GM12878 (cell line): ENCODE data around the gene NAA60. TPM values are rescaled to one million over a fixed set of nuclear protein-coding genes. Genes with fewer than 3 reads are reported as not detected.

Experiments
- ATAC-seq: fragments of 200-7000 bp; cut with Tn5 transposase; 3 replicates; pipeline ENCODE4 v1.9.1; 2020; ENCODE audit warnings: mild to moderate bottlenecking, moderate library complexity
- BruUV-seq: library from RNA; stranded (reverse); fragments of 400-500 nt; replicated peaks from 2 replicates; lab custom pipeline; 2021; lab: Mats Ljungman, UMichigan
- CTCF ChIA-PET: fragments of 300-600 bp; sonication (Branson Sonifier 250); formaldehyde crosslinking; extraction: SDS; loops from one replicate; lab custom pipeline; 2021; ENCODE audit warnings: inconsistent platforms; lab: Yijun Ruan, JAX
- POLR2A ChIA-PET: fragments of 350-600 bp; formaldehyde crosslinking; extraction: SDS; loops from one replicate; lab custom pipeline; 2021; ENCODE audit warnings: inconsistent platforms; lab: Charles Lee
- RAD21 ChIA-PET: fragments of 300-600 bp; sonication (Branson Sonifier 250); formaldehyde crosslinking; loops from one replicate; lab custom pipeline; 2023; ENCODE audit warnings: antibody characterized with exemption; ENCODE audit not compliant: unreplicated experiment; lab: Charles Lee
- SMC1A ChIA-PET: fragments of 300-600 bp; sonication (Branson Sonifier 250); formaldehyde crosslinking; loops from one replicate; lab custom pipeline; 2023; ENCODE audit not compliant: unreplicated experiment, uncharacterized antibody; lab: Charles Lee
- DNase-seq: peaks from one replicate; pipeline ENCODE4 v3.0.0-alpha.2; 2011; ENCODE audit warnings: low read depth, low spot score
- FAIRE-seq: peaks from 3 replicates; lab custom pipeline; 2011; peaks lifted over from hg19 to GRCh38; lab: Jason Lieb, UNC
- H2AFZ ChIP-seq: 2 replicates; pipeline ENCODE4 v1.6.0; 2011; ENCODE audit warnings: low read depth, low read length, control low read depth; ENCODE audit not compliant: control insufficient read depth
- H3K27ac ChIP-seq: 2 replicates; pipeline ENCODE4 v1.5.1; 2011; ENCODE audit warnings: control low read depth; ENCODE audit not compliant: control insufficient read depth, insufficient read depth
- H3K27me3 ChIP-seq, 2 experiments: replicated peaks in 1 of 2; 2 replicates each; pipeline versions ENCODE4 v1.6.0 to v1.6.1; 2011; ENCODE audit warnings: low read length in 1 of 2; ENCODE audit not compliant: control insufficient read depth in 2 of 2, insufficient read depth in 2 of 2
- H3K36me3 ChIP-seq, 2 experiments: 2 replicates each; pipeline ENCODE4 v1.5.1; 2011; ENCODE audit warnings: low read length in 1 of 2; ENCODE audit not compliant: control insufficient read depth in 2 of 2, insufficient read depth in 2 of 2
- H3K4me1 ChIP-seq: 2 replicates; pipeline ENCODE4 v1.6.1; 2011; ENCODE audit warnings: mild to moderate bottlenecking, low read length, moderate library complexity, mixed read lengths; ENCODE audit not compliant: control insufficient read depth, insufficient read depth
- H3K4me2 ChIP-seq: 2 replicates; pipeline ENCODE4 v1.6.0; 2011; ENCODE audit warnings: control low read depth; ENCODE audit not compliant: control insufficient read depth, insufficient read depth
- H3K4me3 ChIP-seq: fragments of 200-600 bp; sonication (generic); 2 replicates; pipeline ENCODE4 v1.5.1; 2016
- H3K79me2 ChIP-seq: 2 replicates; pipeline ENCODE4 v1.6.0; 2011; ENCODE audit warnings: low read length; ENCODE audit not compliant: control insufficient read depth, insufficient read depth
- H3K9ac ChIP-seq: 2 replicates; pipeline ENCODE4 v1.8.0; 2011; ENCODE audit warnings: low read length, control low read depth, mixed read lengths; ENCODE audit not compliant: control insufficient read depth, insufficient read depth
- H3K9me3 ChIP-seq: replicated peaks from 3 replicates; pipeline ENCODE4 v1.5.1; 2011; ENCODE audit warnings: mild to moderate bottlenecking, low read length; ENCODE audit not compliant: control insufficient read depth, insufficient read depth
- H4K20me1 ChIP-seq: 2 replicates; pipeline ENCODE4 v1.6.0; 2011; ENCODE audit not compliant: control insufficient read depth, insufficient read depth
- BHLHE40 ChIP-seq, 2 experiments: fragments of 450-650 bp in 1 of 2; IDR thresholded peaks; 2 replicates each; pipeline ENCODE4 v1.6.1; 2011 to 2017; ENCODE audit warnings: low read depth in 2 of 2, borderline replicate concordance in 1 of 2, improper control_type of control experiment in 1 of 2, low read length in 1 of 2, mild to moderate bottlenecking in 1 of 2
- BRCA1 ChIP-seq: IDR thresholded peaks from 2 replicates; pipeline ENCODE4 v1.6.1; 2011; ENCODE audit warnings: low read depth, low read length, improper control_type of control experiment
- CREM ChIP-seq: IDR thresholded peaks from 2 replicates; pipeline ENCODE4 v1.6.1; 2014; ENCODE audit warnings: antibody characterized with exemption, low read depth
- SIN3A ChIP-seq: IDR thresholded peaks from 2 replicates; pipeline ENCODE4 v1.6.1; 2012; ENCODE audit warnings: low read depth, low read length, improper control_type of control experiment
- TBL1XR1 ChIP-seq: IDR thresholded peaks from 2 replicates; pipeline ENCODE4 v1.6.1; 2012; ENCODE audit warnings: low read depth, low read length, improper control_type of control experiment
- WGBS: methylation state at CpG from one replicate; pipeline ENCODE4 v1.1.6; 2016; ENCODE audit warnings: low lambda C conversion rate; ENCODE audit not compliant: insufficient replicate concordance, insufficient coverage; ENCODE audit errors: missing lambda C conversion rate; 5-methylcytosine and 5-hydroxymethylcytosine counted together
- in situ Hi-C: fragments of 300-500 bp; cut with MboI; formaldehyde crosslinking; loops from 9 replicates; pipeline ENCODE4 v1.14.3; 2018; ENCODE audit warnings: mixed read lengths
- intact Hi-C: fragments of 100-400 bp; cut with micrococcal nuclease; formaldehyde crosslinking; loops from one replicate; pipeline ENCODE4 v1.14.2; 2022; ENCODE audit not compliant: unreplicated experiment
- polyA plus RNA-seq, 11 experiments: library from polyadenylated mRNA; depleted of rRNA in 4 of 11; unstranded in 6 of 11; stranded (reverse) in 5 of 11; fragments of >200 nt; fragmentation: Nextera tagmentation in 4 of 11; fragmentation: Illumina TruSeq in 1 of 11; extraction: Ambion mirVana in 4 of 11; extraction: Trizol in 1 of 11; gene quantifications; 1 replicate in 1 of 11; 2 replicates in 10 of 11; pipeline versions ENCODE4 v1.2.1 to v1.2.3, GENCODE V29; 2011 to 2016; ENCODE audit warnings: inconsistent platforms in 2 of 11, missing spikeins in 2 of 11, low read depth in 1 of 11
- total RNA-seq, 4 experiments: library from RNA; depleted of rRNA in 3 of 4; stranded (reverse); fragments of >200 nt in 3 of 4; fragmentation: Illumina TruSeq in 1 of 4; extraction: Trizol in 1 of 4; gene quantifications; 2 replicates each; pipeline versions ENCODE4 v1.2.1 to v1.2.3, GENCODE V29; 2013 to 2021
- TF ChIP-seq, protein P1 (sequence below): fragments of 450-650 bp; IDR thresholded peaks from 2 replicates; pipeline ENCODE4 v1.6.1; 2014; ENCODE audit warnings: mild to moderate bottlenecking
- TF ChIP-seq, protein P2 (sequence below): IDR thresholded peaks from 2 replicates; pipeline ENCODE4 v1.6.1; 2012; ENCODE audit warnings: improper control_type of control experiment, low read depth, low read length; ENCODE audit not compliant: insufficient replicate concordance
- TF ChIP-seq, protein P3 (sequence below): fragments of 450-650 bp; IDR thresholded peaks from 2 replicates; pipeline ENCODE4 v1.6.1; 2017; ENCODE audit warnings: borderline replicate concordance

Gene NAA60
- total and polyA plus RNA-seq, 10 of the 15 experiments (the other 5 are each of a cell fraction or from before 2014, with no cell fraction given): 6.2 to 43.1 (median 34.6) TPM

DNA sequence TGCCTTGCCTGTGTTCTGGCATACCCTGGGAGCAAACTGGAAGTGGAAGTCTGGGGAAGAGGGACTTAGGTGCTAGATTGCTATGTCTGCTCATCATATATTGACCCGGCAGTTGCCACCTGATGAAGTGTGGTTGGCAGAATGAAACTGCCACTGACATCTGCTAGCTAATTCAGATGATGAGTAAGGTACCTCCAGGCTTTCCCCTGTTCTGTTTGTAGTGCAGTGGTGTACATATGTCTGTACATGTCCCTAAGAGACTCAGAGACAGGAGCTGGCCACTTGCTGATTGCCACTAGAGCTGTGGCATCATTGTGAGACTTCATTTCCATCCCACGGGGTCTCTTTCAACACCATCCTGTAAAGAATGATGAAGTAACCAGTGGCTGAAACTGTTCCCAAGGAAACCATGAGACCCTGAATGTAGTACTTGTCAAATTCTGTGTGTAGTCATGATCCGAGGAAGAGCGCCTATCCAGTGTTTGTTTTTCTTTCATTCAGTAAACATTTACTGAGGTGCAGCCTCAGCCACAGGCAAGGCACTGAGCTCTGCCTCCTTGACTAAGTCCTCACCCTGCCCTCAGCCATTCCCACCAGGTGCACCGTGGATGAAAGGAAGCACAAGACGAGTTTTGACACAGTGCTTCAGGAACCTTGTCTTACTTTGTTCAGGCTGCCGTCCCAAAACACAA is 70.6 kb downstream of the NAA60 start:
- Histone ChIP-seq H3K27ac (no peak overlapping the region), H3K36me3 (peaks cover 0 to 3% of the 10 kb centered on the region in 2 experiments; a peak in 2 of 4 replicates)
- WGBS: 41% methylated on average over 7 of the region's 7 CpGs
- no peak for TF ChIP-seq BHLHE40 (IDR thresholded peaks at IDR 0.05; ENCODE audit: borderline replicate concordance in 1 of 2, low read depth in 2 of 2, low read length in 1 of 2)
- TF ChIP-seq, protein P1, sequence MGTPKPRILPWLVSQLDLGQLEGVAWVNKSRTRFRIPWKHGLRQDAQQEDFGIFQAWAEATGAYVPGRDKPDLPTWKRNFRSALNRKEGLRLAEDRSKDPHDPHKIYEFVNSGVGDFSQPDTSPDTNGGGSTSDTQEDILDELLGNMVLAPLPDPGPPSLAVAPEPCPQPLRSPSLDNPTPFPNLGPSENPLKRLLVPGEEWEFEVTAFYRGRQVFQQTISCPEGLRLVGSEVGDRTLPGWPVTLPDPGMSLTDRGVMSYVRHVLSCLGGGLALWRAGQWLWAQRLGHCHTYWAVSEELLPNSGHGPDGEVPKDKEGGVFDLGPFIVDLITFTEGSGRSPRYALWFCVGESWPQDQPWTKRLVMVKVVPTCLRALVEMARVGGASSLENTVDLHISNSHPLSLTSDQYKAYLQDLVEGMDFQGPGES: no peak
- TF ChIP-seq SIN3A: no peak
- TF ChIP-seq, all 136 proteins: peak for 0
- no TSS peak for BruUV-seq
- H3K9me3 ChIP-seq: no peaks in the 10 kb centered on the region
- no peaks in the 10 kb centered on the region for H4K20me1 ChIP-seq
- intact Hi-C loops: no loop called here
- no peak overlapping the region for H3K4me3 ChIP-seq
- no peaks in the 10 kb centered on the region for H3K79me2 ChIP-seq
- H3K4me2 ChIP-seq: no peak overlapping the region
- no peak overlapping the region for H3K9ac ChIP-seq
- no peaks in the 10 kb centered on the region for H3K27me3 ChIP-seq
- H3K4me1 ChIP-seq: peaks cover 10% of the 10 kb centered on the region
- ChIA-PET RAD21 (no interaction called here), CTCF (interaction anchor here (1.0 to 1.1 kb wide), 2 partner anchors 12 to 108 kb away, joined by 3 to 4 read pairs; no protein-coding TSS in a partner anchor), SMC1A (no interaction called here), POLR2A (interaction anchor here (0.6 to 1.0 kb wide), 2 partner anchors 8 to 436 kb away, joined by 4 to 7 read pairs; no protein-coding TSS in a partner anchor)
- DNase-seq (no peak), ATAC-seq (peak; percentile 47), FAIRE-seq (no peak)
- in situ Hi-C loops: no loop called here
- no peak overlapping the region for H2AFZ ChIP-seq

DNA sequence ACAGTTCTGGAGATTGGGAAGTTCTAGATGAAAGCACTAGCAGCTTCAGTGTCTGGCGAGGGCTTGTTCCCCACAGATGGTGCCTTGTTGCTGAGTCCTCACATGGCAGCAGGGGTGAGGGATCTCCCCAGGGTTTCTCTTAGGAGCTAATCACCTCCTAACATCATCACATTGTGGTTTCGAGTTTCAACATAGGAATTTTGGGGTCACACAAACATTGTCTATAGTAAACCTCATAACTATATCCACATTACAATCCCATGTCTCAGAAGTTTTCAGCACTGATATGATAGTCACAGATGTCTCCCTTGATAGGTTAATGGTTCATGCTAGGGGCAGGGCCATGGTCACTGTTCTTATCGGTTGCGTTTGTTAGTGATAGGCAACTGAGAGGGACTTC is 71.1 kb downstream of the NAA60 start:
- POLR2A ChIA-PET: interaction anchor here (1.0 kb wide), 1 partner anchor 9 kb away, joined by 4 read pairs; no protein-coding TSS in a partner anchor
- Histone ChIP-seq H2AFZ (no peak overlapping the region), H3K9ac (no peak overlapping the region), H3K4me2 (no peak overlapping the region), H3K79me2 (no peaks in the 10 kb centered on the region), H3K4me3 (no peak overlapping the region), H3K27ac (no peak overlapping the region), H3K36me3 (peaks cover 0 to 3% of the 10 kb centered on the region in 2 experiments; a peak in 2 of 4 replicates), H4K20me1 (no peaks in the 10 kb centered on the region), H3K27me3 (no peaks in the 10 kb centered on the region), H3K9me3 (no peaks in the 10 kb centered on the region), H3K4me1 (peaks cover 4% of the 10 kb centered on the region)
- DNase-seq (no peak), FAIRE-seq (no peak), ATAC-seq (no peak)
- in situ Hi-C loops (no loop called here), intact Hi-C loops (no loop called here)
- RAD21 ChIA-PET: no interaction called here
- 98% methylated on average over 4 of the region's 4 CpGs for WGBS
- no TSS peak for BruUV-seq
- SMC1A ChIA-PET: no interaction called here
- CTCF ChIA-PET: interaction anchor here (1.0 to 1.1 kb wide), 2 partner anchors 11 to 108 kb away, joined by 3 to 4 read pairs; no protein-coding TSS in a partner anchor
- TF ChIP-seq TBL1XR1 (no peak), BRCA1 (no peak), CREM (no peak)
- TF ChIP-seq, protein P2, sequence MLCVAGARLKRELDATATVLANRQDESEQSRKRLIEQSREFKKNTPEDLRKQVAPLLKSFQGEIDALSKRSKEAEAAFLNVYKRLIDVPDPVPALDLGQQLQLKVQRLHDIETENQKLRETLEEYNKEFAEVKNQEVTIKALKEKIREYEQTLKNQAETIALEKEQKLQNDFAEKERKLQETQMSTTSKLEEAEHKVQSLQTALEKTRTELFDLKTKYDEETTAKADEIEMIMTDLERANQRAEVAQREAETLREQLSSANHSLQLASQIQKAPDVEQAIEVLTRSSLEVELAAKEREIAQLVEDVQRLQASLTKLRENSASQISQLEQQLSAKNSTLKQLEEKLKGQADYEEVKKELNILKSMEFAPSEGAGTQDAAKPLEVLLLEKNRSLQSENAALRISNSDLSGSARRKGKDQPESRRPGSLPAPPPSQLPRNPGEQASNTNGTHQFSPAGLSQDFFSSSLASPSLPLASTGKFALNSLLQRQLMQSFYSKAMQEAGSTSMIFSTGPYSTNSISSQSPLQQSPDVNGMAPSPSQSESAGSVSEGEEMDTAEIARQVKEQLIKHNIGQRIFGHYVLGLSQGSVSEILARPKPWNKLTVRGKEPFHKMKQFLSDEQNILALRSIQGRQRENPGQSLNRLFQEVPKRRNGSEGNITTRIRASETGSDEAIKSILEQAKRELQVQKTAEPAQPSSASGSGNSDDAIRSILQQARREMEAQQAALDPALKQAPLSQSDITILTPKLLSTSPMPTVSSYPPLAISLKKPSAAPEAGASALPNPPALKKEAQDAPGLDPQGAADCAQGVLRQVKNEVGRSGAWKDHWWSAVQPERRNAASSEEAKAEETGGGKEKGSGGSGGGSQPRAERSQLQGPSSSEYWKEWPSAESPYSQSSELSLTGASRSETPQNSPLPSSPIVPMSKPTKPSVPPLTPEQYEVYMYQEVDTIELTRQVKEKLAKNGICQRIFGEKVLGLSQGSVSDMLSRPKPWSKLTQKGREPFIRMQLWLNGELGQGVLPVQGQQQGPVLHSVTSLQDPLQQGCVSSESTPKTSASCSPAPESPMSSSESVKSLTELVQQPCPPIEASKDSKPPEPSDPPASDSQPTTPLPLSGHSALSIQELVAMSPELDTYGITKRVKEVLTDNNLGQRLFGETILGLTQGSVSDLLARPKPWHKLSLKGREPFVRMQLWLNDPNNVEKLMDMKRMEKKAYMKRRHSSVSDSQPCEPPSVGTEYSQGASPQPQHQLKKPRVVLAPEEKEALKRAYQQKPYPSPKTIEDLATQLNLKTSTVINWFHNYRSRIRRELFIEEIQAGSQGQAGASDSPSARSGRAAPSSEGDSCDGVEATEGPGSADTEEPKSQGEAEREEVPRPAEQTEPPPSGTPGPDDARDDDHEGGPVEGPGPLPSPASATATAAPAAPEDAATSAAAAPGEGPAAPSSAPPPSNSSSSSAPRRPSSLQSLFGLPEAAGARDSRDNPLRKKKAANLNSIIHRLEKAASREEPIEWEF: no peak
- TF ChIP-seq, protein P3, sequence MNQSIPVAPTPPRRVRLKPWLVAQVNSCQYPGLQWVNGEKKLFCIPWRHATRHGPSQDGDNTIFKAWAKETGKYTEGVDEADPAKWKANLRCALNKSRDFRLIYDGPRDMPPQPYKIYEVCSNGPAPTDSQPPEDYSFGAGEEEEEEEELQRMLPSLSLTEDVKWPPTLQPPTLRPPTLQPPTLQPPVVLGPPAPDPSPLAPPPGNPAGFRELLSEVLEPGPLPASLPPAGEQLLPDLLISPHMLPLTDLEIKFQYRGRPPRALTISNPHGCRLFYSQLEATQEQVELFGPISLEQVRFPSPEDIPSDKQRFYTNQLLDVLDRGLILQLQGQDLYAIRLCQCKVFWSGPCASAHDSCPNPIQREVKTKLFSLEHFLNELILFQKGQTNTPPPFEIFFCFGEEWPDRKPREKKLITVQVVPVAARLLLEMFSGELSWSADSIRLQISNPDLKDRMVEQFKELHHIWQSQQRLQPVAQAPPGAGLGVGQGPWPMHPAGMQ: no peak
